NCI-H2171 (cell line): Measurements from ENCODE around the gene RUNX3.
A peak's percentile ranks its signal among the peaks of the same experiment; 100 is the strongest.

Source experiments
- DNase-seq: peaks from one replicate; lab custom pipeline; 2025; lab: John Stamatoyannopoulos, UW

Gene RUNX3

GRCh38 chr1:24963099-24963872 is 33.2 kb upstream of the RUNX3 start:
- peak; percentile 46 for DNase-seq

DNA sequence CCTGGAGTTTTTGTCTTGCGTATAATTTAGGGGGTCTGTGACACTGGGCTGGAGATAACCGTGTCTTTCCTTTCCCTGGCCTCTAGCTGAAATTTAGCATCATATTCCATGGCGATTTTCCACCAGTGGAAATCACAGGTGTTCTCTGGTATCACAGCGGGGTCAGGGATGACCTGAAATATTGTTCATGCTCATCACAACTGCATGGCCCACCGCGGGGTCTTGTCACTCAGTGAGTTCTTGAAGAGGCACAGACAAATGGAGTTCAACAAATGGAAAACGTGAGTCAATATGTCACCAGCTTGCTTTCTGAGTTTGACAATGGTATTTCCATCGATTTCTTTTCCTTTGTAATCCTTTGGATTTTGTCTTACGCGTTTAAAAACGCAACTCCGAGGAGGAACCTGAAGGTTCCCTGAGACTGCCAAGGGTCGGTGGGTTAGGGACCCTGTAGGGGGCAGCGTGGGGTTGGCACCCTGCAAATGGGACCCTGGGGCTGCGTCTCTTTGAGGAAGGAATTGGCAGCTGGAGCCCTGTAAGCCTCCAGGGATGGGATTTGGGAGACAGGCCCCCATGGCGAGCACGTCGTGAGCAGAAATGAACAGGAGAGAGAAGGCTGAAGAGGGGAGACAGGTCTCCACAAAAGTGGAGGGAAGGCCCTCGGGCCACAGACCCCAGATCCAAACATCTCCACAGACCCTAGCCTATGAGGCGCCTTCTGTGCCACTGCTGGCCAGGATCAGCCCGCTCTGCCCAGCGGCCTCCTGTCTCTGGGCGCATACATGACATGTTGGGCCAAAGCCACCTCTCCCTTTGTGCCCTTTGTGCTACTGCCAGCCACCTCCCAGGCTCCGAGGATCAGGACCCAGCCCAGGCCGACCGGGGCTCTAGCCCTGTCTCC is 32.1 kb upstream of the RUNX3 start:
- DNase-seq, result no peak

DNA sequence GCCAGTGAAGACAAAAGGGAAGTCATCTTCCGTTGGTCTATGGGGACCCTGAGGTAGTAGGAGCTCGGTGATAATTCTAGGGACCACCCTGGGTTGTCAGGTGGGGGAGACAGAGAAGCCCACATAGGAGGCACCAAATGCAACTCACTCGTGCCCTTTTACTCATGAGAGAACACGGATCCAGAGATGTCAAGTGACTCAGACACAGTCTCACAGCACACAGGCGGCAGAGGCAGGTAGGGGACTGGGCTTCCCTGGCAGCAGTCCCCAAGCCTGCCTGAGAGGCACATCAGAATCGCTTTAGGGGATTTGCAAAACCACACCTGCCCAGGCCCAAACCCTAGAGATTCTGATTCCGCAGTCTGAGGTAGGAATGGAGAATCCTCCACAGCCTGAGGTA is 31.3 kb upstream of the RUNX3 start:
- no peak for DNase-seq

- DNase-seq, result no peak
These were observed 30.2 kb upstream of the RUNX3 start for GRCh38 chr1:24960071-24960801.

GRCh38 chr1:24959623-24959975 is 29.5 kb upstream of the RUNX3 start:
- DNase-seq, result no peak

DNA sequence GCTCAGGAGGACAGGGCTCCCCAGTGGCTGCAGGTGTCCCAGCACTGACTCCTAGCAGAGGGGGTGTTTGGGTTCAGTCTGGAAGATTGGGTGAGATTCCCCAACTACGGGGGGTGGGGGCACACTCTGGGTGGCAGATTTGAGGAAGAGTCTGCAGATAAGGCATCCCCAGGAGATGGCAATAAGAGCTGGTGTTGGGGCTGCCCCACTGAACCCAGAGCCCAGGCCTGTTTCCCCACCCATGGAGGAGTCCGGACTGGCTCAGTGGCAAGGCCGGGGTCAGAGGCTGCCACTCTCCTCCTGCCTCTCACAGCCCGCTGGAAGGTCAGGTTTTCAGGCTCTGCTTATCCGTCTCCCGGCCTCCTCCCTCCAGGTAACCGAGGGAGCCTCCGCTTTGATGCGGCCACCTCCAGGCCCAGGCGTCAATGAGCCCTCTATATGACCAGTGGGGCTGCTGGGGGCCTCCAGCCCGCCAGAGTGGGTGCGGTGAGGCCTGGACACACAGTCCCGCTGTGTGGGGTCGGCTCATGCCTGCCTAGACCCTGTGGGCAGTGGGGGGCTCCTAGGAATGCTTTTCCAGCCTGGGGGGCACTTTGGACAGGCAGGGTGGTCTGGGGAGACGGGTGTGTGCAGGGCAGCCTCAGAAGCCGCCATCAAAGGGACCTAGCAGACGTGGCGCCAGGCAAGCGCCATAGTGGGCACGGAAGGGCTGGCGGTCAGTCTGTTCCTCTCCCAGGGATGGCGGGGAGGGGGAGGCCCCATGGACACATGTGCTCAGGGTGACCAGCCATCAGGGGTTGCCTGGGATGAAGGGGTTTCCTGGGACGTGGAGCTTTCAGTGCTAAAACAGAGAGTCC is 28.9 kb upstream of the RUNX3 start:
- DNase-seq, result no peak

GRCh38 chr1:24957808-24958752 is 28.0 kb upstream of the RUNX3 start:
- no peak for DNase-seq

DNA sequence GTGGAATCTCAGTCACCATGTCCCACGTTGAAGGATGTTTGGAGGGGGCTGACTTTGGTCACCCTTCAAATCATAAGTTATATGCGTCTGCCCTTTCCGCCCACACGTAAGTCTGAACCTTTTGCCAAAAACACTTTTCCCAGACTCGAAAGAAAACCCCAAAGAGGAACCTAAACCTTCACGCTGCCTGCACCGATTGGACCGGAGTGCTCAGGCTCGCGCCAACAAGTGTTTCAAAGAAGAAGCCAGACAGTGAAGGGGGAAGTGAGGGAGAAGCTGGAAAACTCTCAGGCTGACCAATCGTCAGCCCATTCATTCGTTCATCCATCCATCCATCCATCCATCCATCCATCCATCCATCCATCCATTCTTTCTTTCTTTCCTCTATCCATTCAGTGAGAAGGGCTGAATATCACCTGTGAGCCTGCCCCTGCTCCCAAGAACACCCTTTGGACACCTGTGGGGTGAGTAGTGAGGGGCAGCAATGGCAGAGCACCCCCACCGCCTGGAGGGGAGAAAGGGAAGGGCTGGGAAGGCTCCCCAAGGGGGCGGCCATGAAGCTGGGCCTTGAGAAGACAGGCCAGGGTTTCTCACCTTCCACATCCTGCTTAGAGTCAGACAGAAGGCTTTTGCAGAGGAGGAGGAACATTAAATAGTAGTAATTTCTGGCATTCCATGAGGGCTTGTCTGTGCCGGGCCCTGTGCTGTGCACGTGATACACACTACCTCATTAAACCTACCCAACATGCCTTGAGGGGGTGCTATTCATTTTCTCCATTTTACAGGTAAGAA is 27.1 kb upstream of the RUNX3 start:
- DNase-seq, result no peak

- DNase-seq, result no peak
These were observed 25.8 kb upstream of the RUNX3 start for GRCh38 chr1:24955779-24956365.

DNA sequence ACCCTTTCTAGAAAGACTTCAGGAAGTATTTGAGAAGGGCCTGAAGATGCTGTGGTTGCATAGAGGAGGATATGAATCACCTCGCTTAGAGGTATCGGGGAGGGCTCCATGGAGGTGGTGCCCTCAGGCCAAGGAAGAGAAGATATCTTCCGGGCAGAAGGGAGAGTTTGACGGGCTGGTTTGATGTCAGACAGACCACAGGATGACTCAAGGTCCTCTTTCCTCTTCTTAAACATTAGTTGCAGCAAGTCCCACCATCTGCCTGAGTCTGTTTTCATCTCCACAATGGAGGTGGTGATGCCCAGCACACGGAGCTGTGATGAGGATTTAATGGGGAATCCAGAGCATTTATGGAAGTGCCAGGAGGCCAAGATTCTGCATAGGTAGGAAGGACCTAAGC is 25.1 kb upstream of the RUNX3 start:
- no peak for DNase-seq

DNA sequence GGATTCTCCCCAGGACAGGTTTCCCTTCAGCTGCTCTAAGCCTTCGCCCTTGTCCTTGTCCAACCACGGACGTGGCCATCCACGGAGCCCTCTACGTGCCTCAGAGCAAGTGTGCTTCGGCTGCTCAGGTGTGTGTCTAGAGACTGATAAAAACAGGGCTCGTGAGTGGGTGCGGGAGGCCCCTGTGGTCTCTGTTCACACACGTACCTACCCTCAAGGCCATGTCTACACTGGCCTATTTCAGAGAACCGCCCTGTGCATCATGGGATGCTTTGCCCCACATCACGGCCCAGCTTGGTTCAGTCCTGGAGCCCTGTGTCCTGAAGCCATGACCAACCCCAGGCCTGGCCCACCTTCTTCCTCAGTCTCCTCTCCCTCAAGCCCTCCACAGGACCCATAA is 24.6 kb upstream of the RUNX3 start:
- DNase-seq, result no peak

DNA sequence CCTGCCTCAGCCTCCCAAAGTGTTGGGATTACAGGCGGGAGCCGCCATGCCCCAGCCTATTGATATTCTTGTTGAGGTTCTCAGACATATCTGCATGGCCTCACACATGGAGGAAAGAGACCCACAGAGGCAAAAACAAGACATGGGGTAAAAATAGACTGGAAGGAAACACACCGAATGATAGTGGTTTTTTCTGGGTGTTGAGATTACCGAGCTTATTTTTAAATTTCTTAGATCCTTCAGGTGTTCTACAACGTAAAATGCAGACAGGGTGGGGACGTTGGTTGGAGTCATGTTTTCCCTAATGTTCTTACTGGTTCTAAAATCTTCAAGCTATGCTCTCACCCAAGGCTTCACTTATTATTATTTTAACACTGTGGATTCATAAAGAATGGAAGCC is 23.9 kb upstream of the RUNX3 start:
- DNase-seq, result no peak

DNA sequence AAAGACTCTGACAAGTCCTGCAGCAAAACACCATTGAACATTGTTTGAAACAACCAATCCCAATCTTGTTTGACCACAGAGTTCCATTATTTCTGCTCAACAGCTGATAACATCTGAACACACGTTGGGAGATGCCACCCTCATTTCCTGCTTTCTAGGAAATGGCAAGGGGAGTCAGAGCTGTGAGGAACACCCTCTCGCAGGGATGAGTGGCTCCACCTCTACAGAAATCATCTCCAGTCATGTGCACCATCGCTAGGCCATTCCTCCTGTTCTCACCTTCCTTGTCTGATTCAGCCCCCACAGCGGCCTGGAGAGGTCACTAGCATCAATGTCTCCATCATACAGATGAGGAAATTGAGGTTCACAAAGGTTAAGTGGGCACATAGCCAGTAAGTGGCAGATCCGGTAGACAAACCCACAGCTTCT is 22.4 kb upstream of the RUNX3 start:
- DNase-seq, result no peak

GRCh38 chr1:24951810-24952412 is 21.8 kb upstream of the RUNX3 start:
- no peak for DNase-seq

- no peak for DNase-seq
These were observed 21.3 kb upstream of the RUNX3 start for GRCh38 chr1:24951337-24951736.

- no peak for DNase-seq
These were observed 19.3 kb upstream of the RUNX3 start for GRCh38 chr1:24949331-24949881.

GRCh38 chr1:24948079-24948827 is 18.2 kb upstream of the RUNX3 start:
- no peak for DNase-seq
